Astrocyte of the spinal cord (primary cell): Measurements from ENCODE around the gene ESAM.

Source experiments
- DNase-seq: peaks from one replicate; pipeline ENCODE4 v3.0.0; 2011; ENCODE audit warnings: low read depth, low spot score
- H3K4me3 ChIP-seq: 2 replicates; pipeline ENCODE4 v1.5.1; 2011; ENCODE audit warnings: low read depth, mild to moderate bottlenecking, low read length, moderate library complexity
- in situ Hi-C: cut with HindIII; loops from 2 replicates; pipeline ENCODE4 v1.10.0; 2017; ENCODE audit warnings: low sequenced_read_pairs
- TF ChIP-seq, protein P1 (sequence below): IDR thresholded peaks from 2 replicates; pipeline ENCODE4 v1.5.1; 2012; ENCODE audit warnings: low read depth, mild to moderate bottlenecking, low read length, inconsistent platforms

ESAM gene

DNA sequence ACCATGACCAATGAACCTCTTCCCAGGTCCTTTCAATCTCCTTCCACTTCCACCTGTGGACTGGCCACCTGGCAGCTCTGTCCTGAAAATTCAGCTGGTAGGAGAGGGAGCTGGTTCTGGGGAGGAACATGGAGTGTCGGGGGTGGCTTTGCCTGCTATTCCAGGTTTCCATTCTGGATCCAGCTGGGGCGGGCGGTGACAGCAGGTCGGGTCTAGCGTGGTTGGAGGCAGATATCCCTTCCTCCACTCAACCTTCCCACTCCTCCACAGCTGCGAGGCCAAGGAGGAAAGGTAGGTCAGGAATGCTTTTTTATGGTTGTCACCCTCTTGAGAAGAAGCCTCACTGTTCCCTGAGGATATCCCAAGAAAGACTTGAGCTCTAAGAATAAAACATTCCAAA, 19.0 kb downstream of the ESAM start:
- no peak for DNase-seq
- TF ChIP-seq, protein P1, sequence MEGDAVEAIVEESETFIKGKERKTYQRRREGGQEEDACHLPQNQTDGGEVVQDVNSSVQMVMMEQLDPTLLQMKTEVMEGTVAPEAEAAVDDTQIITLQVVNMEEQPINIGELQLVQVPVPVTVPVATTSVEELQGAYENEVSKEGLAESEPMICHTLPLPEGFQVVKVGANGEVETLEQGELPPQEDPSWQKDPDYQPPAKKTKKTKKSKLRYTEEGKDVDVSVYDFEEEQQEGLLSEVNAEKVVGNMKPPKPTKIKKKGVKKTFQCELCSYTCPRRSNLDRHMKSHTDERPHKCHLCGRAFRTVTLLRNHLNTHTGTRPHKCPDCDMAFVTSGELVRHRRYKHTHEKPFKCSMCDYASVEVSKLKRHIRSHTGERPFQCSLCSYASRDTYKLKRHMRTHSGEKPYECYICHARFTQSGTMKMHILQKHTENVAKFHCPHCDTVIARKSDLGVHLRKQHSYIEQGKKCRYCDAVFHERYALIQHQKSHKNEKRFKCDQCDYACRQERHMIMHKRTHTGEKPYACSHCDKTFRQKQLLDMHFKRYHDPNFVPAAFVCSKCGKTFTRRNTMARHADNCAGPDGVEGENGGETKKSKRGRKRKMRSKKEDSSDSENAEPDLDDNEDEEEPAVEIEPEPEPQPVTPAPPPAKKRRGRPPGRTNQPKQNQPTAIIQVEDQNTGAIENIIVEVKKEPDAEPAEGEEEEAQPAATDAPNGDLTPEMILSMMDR = no peak
- in situ Hi-C loops = no loop called here
- no peak overlapping the region for H3K4me3 ChIP-seq

DNA sequence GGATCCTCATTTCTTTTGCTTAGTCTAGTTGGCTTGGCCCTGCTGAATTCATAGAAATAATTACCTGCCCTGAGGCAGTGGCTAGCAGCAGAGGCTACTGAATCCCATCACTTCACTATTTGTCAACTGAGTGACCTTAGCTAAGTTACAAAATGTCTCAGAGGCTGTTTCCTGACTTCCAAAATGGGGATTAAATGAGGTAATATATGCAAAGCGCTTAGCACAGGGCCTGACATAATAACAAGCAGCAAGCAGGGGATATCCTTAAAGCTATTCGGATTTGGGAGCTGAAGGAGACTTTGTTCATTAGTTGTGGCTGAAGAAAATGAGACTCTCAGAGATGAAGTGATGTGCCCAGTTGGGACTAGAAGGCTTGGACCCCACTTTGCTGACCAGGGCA, 19.5 kb downstream of the ESAM start:
- DNase-seq = no peak
- TF ChIP-seq, protein P1 = no peak
- in situ Hi-C loops = no loop called here
- H3K4me3 ChIP-seq = no peak overlapping the region

DNA sequence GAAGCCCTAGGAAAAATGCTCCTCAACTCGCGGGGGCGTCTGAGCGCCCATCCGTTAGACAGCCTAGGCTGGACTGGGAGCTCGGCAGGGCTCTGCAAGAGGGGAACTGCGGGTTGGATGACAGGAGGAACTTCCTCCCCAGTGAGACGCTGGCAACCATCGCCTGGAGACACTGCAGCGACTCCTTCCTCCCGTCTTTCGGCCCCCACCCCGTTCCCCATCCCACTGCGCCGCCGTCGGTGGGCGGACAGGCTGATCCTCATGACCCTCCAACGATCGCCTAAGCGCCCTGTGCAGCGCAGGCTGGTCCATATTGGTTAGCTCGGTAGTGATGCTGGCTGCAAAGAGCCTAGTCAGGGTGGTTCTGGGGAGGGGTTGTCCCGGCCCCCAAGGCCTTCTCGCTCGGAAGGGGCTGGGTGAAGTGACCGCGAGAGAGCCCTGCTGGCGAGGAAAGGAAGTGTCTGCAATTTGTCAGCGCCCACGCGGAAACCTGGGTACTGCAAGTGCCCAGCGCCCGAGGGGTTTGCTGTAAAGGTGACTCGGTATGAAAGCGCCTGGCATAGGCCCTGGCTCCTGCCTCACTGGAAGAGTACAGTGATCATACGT, 21.7 kb downstream of the ESAM start:
- in situ Hi-C loops = no loop called here
- peak overlapping the region; percentile 52 for H3K4me3 ChIP-seq
- DNase-seq = no peak

DNA sequence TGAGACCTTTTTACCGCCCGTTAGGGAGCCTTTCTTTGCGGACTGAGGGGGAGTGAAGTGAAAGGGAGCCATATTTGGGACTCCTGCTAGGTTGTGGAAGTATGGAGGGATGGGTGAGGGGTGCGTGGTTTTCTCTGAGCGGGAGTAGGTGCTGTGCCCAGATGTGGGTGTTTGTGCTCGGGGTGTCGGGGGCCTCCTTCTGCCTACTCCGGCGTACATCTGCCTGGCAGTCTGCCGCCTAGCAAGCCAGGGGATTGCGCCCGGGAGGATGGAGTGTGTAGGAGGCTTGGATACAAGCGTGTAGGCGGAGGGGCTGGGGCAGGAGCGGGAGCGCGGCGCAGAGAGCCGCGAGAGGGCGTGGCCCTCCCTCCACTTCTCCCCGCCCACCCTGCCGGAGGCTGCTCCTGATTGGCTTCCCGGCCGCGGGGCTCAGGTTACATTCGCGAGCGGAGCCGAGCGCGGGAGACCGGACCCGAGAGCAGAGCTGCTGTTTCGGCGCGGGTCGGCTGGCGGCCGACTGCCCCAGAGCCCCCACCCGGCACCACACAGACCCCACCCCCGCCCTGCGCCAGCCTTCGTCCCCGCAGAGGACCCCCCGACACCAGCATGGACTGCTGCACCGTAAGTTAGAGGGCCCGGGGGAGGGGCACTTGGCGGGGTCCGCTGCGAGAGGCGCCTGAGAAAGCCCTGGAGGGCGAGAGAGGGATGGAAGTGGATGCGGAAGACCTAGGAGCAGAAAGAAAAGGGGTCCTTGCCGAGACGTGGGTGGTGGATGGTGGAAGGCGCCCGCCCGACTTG, 22.4 kb downstream of the ESAM start, which contains the start of gene NRGN:
TSS of gene NRGN (plus strand) at position 464 of the 798 bp plus-strand sequence. CDS start at position 607, 143 bp downstream.
- TF ChIP-seq, protein P1 = no peak
- in situ Hi-C loops = no loop called here
- peak; percentile 89 for DNase-seq
- H3K4me3 ChIP-seq = peak within 1 kb of the TSS; percentile 52

More for the DNA sequence above, 21.7 kb downstream of the ESAM start:
- TF ChIP-seq, protein P1 = peak; percentile 42

DNA sequence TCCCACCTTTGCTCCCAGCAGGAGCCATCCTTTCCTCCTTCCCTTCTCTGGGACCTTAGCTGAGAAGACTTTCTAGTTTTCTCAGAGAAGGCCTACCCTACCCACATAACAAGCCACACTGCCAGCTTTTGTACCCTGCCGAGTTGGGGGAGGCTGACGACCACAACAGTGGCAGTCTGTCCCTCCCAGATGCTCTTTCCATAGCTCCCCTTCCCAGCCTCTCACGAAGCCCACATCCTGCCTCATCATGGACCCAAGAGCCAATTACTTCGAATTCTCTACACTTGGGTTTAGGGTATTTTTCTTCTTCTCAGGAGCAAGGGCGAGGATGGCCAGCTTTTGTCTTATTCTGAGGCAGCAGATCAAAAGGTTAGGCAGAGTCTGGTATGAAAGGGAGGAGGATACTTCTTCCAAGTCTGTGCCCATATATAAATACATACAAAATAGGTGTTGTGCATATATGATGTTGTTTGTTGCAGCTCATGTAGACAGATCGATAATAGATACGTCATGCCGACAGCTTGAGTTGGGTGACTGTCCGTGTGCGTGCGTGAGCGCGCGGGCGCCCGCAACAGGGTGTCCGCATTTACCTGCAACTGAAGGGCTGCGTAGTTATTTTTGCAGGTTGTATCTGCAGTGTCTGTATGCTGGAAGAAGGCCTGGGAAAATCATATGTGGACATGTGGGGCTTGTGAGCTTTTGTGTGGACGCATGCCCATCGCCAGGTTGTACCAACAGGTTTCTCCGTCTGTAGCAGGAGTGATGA, 23.2 kb downstream of the ESAM start:
- TF ChIP-seq, protein P1 = no peak
- peak overlapping the region; percentile 52 for H3K4me3 ChIP-seq
- in situ Hi-C loops = no loop called here
- no peak for DNase-seq

DNA sequence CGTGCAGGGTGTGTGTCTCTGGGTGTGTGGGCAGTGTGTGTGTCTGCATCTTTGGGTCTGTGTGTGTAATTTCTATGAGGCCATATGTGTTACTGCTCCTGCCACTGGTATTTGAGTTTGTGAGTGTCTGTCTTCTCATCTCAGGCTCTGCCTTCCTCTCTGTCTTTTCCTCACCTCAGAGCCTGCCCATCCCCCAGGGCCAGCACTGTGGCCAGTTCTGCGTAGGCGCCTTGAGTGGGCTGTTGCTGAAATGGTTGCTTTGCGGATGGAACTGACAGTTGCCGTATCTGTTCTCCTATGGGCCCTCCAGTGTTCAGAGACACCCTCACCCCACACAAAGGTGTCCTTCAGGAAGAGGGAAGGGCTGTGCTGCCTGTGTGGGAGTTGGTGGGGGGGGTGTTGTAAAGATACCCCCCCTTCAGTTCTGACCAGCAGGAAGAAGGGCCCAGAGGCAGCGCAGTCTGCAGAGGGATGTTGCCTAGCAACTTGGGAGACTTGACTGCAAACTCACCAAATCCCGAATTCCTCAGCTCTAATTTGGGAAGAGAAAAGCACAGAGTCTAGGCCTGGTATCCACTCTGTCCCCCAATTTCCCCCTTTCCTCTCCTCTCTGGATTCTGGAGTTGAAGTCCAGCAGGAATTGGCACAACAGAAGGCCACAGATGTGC, 24.3 kb downstream of the ESAM start:
- DNase-seq = no peak
- H3K4me3 ChIP-seq = no peak overlapping the region
- TF ChIP-seq, protein P1 = no peak
- in situ Hi-C loops = no loop called here
